OCI-LY7 (cell line): ENCODE data around the gene PCDHGB5. TPM values are rescaled to one million over a fixed set of nuclear protein-coding genes. Genes with fewer than 3 reads are reported as not detected.
A peak's percentile ranks its signal among the peaks of the same experiment; 100 is the strongest.
"Not testable (repeated sequence)": the region's sequence is repeated elsewhere in the genome, so short reads cannot be mapped to it uniquely, and the experiment has no call there.

Experiments
- Bru-seq: library from RNA; stranded (reverse); fragments of 400-500 nt; gene quantifications from one replicate; lab custom pipeline; 2021; lab: Mats Ljungman, UMichigan
- BruChase-seq, 2 experiments: library from RNA; stranded (reverse); fragments of 400-500 nt; gene quantifications; one replicate each; lab custom pipeline; 2021; lab: Mats Ljungman, UMichigan
- BruUV-seq: library from RNA; stranded (reverse); fragments of 400-500 nt; replicated peaks from 2 replicates; lab custom pipeline; 2021; lab: Mats Ljungman, UMichigan
- CTCF ChIA-PET: fragments of 300-600 bp; sonication (Branson Sonifier 250); formaldehyde crosslinking; loops from one replicate; lab custom pipeline; 2022; ENCODE audit warnings: antibody characterized with exemption; ENCODE audit not compliant: unreplicated experiment; lab: Charles Lee
- POLR2A ChIA-PET: fragments of 300-600 bp; sonication (Branson Sonifier 250); formaldehyde crosslinking; loops from one replicate; lab custom pipeline; 2022; ENCODE audit warnings: antibody characterized with exemption; lab: Charles Lee
- DNase-seq: peaks from one replicate; pipeline ENCODE4 v3.0.0-alpha.2; 2015; ENCODE audit warnings: low spot score
- H2AFZ ChIP-seq: fragments of 200-600 bp; sonication (generic), shearing (Covaris generic); 2 replicates; pipeline ENCODE4 v1.6.1; 2014; ENCODE audit warnings: mild to moderate bottlenecking, antibody characterized with exemption, low read length, moderate library complexity
- H3K27ac ChIP-seq: fragments of 200-600 bp; sonication (generic); 2 replicates; pipeline ENCODE4 v1.5.1; 2014; ENCODE audit warnings: mixed run types, low read depth, mild to moderate bottlenecking, moderate library complexity, low read length, inconsistent platforms; ENCODE audit not compliant: poor library complexity, severe bottlenecking
- H3K36me3 ChIP-seq: fragments of 200-600 bp; sonication (generic); 2 replicates; pipeline ENCODE4 v1.6.1; 2014; ENCODE audit warnings: mild to moderate bottlenecking, antibody characterized with exemption, low read length, moderate library complexity, mixed read lengths; ENCODE audit not compliant: insufficient read depth
- H3K4me1 ChIP-seq: fragments of 200-600 bp; sonication (generic); 2 replicates; pipeline ENCODE4 v1.5.1; 2014; ENCODE audit warnings: mild to moderate bottlenecking, low read length; ENCODE audit not compliant: insufficient read depth, poor library complexity, severe bottlenecking
- H3K4me2 ChIP-seq: fragments of 200-600 bp; sonication (generic); 2 replicates; pipeline ENCODE4 v1.6.1; 2014; ENCODE audit warnings: mild to moderate bottlenecking, low read length
- H3K4me3 ChIP-seq: fragments of 200-600 bp; sonication (generic); 2 replicates; pipeline ENCODE4 v1.5.1; 2014; ENCODE audit warnings: mild to moderate bottlenecking, low read depth, low read length; ENCODE audit not compliant: poor library complexity, severe bottlenecking
- H3K79me2 ChIP-seq: fragments of 200-600 bp; sonication (generic); 2 replicates; pipeline ENCODE4 v1.6.1; 2016; ENCODE audit warnings: low read depth, mild to moderate bottlenecking, low read length, moderate library complexity, mixed read lengths; ENCODE audit not compliant: insufficient read depth
- H3K9me2 ChIP-seq: fragments of 200-600 bp; sonication (generic); 2 replicates; pipeline ENCODE4 v1.6.1; 2016; ENCODE audit warnings: mild to moderate bottlenecking, low read length, mixed read lengths; ENCODE audit not compliant: insufficient read depth
- H3K9me3 ChIP-seq: fragments of 200-600 bp; sonication (generic); 2 replicates; pipeline ENCODE4 v1.6.1; 2014; ENCODE audit warnings: mild to moderate bottlenecking, mixed run types, low read length, mixed read lengths
- H4K20me1 ChIP-seq: fragments of 200-600 bp; sonication (generic); 2 replicates; pipeline ENCODE4 v1.6.1; 2014; ENCODE audit warnings: mild to moderate bottlenecking, antibody characterized with exemption, low read length, moderate library complexity, mixed read lengths; ENCODE audit not compliant: insufficient read depth
- CTCF ChIP-seq: fragments of 200-600 bp; sonication (generic); conservative IDR thresholded peaks from 2 replicates; pipeline ENCODE4 v1.5.1; 2014; ENCODE audit warnings: mild to moderate bottlenecking, antibody characterized with exemption, low read length, moderate library complexity, mixed read lengths
- EZH2phosphoT487 ChIP-seq: fragments of 200-600 bp; sonication (generic); IDR thresholded peaks from 2 replicates; pipeline ENCODE4 v1.6.1; 2018; ENCODE audit warnings: low read depth, borderline replicate concordance, mild to moderate bottlenecking, mixed run types, antibody characterized with exemption, low read length, moderate library complexity, mixed read lengths
- intact Hi-C: fragments of 100-400 bp; cut with micrococcal nuclease; formaldehyde crosslinking; loops from one replicate; pipeline ENCODE4 v1.10.0; 2022; ENCODE audit not compliant: unreplicated experiment
- long read RNA-seq: library from polyadenylated mRNA; stranded (forward); transcript quantifications from one replicate; pipeline ENCODE4 v2.0.0, GENCODE V29; 2022
- total RNA-seq, 2 experiments: library from RNA; depleted of rRNA in 1 of 2; stranded (reverse); fragments of >200 nt in 1 of 2; shearing (Covaris generic) in 1 of 2; gene quantifications; 2 replicates each; pipeline ENCODE4 v1.2.3, GENCODE V29; 2014 to 2022

Gene PCDHGB5
- total RNA-seq (2014; rRNA removed; shearing (Covaris generic)) (3.8 and 5.1 TPM in 2 replicates), total RNA-seq (2022) (7.1 and 8.6 TPM in 2 replicates), Bru-seq, nascent RNA (percentile 75 among the genes with signal in this experiment), BruChase-seq, experiment 1, labeled RNA remaining after a 6-hour chase (percentile 85 among the genes with signal in this experiment), BruChase-seq, experiment 2, labeled RNA remaining after a 2-hour chase (percentile 88 among the genes with signal in this experiment)
- long read RNA-seq, partial matches to known transcripts: 0 of 1 reads
- long read RNA-seq, other reads (novel, unspliced or antisense): 0 of 1 reads

GRCh38 chr5:141397756-141398551 lies at the start of gene PCDHGB5:
TSS of gene PCDHGB5 (plus strand) at chr5:141397947. CDS start at chr5:141398128, 181 bp downstream.
- intact Hi-C loops, H4K20me1 ChIP-seq, H2AFZ ChIP-seq, BruUV-seq, H3K9me3 ChIP-seq, H3K4me3 ChIP-seq, H3K36me3 ChIP-seq, H3K79me2 ChIP-seq, H3K9me2 ChIP-seq, H3K27ac ChIP-seq, H3K4me2 ChIP-seq, DNase-seq, H3K4me1 ChIP-seq: not testable (repeated sequence)
- TF ChIP-seq CTCF: peak; percentile 60
- CTCF ChIA-PET: interaction anchor here (1.2 kb wide), 1 partner anchor 166 kb away, joined by 4 read pairs; no protein-coding TSS in a partner anchor
- POLR2A ChIA-PET: interaction anchor here (0.5 to 2.3 kb wide), 7 partner anchors 9 to 169 kb away, joined by 3 to 6 read pairs (median 3); partner anchors contain the start of genes PCDHGB3 and PCDHGB4

GRCh38 chr5:141349917-141350619 lies 47.7 kb upstream of the PCDHGB5 start, which contains the start of gene PCDHGB1:
TSS of gene PCDHGB1 (plus strand) at chr5:141350099. CDS start at chr5:141350261, 162 bp downstream.
- Histone ChIP-seq H3K4me3 (peak within 1 kb of the TSS; percentile 54), H3K4me1 (peaks cover 7% of the 10 kb centered on the region), H3K4me2 (peak within 1 kb of the TSS; percentile 60), H3K79me2 (no peaks in the 10 kb centered on the region), H2AFZ (peak within 1 kb of the TSS; percentile 80), H3K27ac (no peak within 1 kb of the TSS), H3K36me3 (no peaks in the 10 kb centered on the region), H3K9me3 (no peaks in the 10 kb centered on the region), H4K20me1 (no peaks in the 10 kb centered on the region), H3K9me2 (no peaks in the 10 kb centered on the region)
- CTCF ChIA-PET: interaction anchor here (1.2 kb wide), 1 partner anchor 33 kb away, joined by 5 read pairs; no protein-coding TSS in a partner anchor
- DNase-seq: peak; percentile 79
- TF ChIP-seq CTCF (peak; percentile 88), EZH2phosphoT487 (no peak)
- POLR2A ChIA-PET: interaction anchor here (0.8 to 1.2 kb wide), 5 partner anchors 20 to 63 kb away, joined by 3 read pairs; partner anchors contain the start of genes PCDHGA1 and PCDHGA10
- TSS peak; percentile 66 for BruUV-seq
- intact Hi-C loops: loop anchor here (10.0 kb wide), 1 partner anchor 155 kb away; the partner anchor contains the start of genes PCDHB10 and PCDHB11
